HG03378 (cell line): ENCODE measurements around the gene VSIG8.
"Not testable (repeated sequence)": the region's sequence is repeated elsewhere in the genome, so short reads cannot be mapped to it uniquely, and the experiment has no call there.

ENCODE experiments used
- ATAC-seq: cut with Tn5 transposase; IDR thresholded peaks from one replicate; pipeline ENCODE4 v1.9.1; 2021; ENCODE audit warnings: mild to moderate bottlenecking, moderate library complexity; ENCODE audit not compliant: unreplicated experiment

Gene VSIG8

DNA sequence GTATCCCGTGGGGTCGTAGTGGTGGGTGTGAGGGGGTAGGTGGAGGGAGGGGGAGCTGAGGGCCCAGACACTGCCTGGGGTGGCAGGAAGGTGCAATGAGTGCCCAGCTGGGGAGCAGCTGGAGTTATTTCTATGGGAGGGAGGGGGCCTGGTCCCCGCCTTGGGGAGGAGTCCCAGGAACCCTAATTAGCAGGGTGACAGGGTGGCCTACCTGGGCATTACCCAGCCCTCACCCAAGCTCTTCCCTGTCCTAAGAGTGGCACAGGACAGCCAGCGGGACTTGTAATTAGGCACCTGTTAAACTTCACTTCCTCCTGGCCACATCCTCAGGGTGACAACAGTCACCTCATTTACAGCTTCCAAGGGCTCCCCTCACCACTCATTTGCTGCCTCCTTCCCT is at the start of gene VSIG8:
TSS of gene VSIG8 (minus strand) at position 101 of the 400 bp plus-strand sequence. CDS start 136 bp downstream, outside the sequence.
- ATAC-seq, result no peak

DNA sequence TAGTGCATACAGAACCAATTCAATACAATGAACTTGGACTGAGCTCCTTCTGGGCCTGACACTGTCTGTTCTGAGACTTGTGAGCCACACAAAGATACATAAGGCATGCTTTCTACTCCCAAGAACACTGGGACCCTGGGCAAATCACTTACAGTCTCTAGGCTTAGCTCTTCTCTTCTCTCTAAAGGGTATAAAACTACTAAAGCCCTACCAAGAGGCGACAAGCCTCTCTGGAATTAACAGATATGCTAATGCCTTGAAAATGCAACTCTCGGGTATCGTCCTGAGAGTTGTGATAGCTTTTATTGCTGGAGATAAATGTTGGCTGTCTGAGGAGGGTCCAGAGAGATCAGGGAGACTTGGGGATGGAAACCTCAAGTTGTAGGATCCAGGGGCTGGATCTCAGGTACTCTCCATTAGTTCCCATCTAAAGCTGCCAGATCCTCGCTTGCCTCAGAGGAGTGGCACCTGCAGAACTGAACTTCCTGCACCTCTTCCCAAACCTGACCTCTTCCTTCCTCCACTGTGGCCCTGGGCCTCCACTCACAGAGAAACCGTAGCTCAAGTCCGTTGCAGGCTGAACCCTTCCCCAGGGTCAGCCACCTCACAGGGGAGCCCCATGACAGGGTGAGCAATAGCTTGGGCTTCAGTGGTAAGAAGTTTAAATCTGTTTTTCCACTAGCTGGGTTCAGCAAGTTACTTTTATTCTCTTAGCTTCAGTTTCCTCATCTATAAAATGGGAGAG is 49.0 kb upstream of the VSIG8 start:
- ATAC-seq, result no peak

DNA sequence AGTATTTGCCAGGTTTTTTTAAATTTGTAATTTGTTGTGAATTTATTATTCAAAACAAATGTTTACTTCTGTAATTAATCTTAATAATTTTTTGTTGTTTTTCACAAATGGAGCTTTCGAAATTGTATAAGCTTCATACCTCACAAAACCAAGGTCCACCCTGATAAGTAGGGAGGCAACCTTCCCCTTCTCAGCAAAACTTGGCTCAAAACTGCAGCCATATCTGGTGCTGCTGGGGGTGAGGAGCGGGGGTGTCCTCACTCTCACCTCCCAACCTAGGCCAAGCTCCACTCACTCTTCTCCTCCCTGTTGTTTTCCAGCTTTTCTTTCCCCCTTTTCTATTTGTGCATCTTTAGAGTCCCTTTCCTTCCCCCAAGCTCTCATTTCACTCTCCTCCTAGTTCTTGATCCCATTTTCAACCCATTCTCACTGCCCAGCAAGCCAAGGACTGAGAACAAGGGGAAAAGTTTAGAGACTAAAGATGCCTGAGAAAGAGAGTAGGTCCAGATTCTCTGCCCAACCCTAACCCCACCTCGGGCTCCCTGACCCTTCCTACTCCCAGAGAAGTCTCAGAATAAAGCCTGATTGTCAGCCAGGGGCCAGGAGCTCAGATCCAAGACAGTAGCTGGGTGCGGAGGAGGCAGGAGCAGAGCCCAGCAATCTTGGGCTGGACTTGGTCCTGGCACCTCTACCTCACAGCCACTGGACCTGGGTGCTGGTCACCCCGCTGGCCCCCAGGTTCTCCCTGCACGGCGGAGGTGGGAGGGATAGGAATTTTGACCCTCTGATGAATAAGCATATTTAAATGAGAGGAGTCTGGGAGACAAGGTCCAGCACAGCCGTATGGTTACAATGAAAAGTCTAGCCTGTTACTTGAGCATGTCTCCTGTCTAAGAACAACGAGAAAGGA is 45.8 kb upstream of the VSIG8 start:
- ATAC-seq, result no peak

DNA sequence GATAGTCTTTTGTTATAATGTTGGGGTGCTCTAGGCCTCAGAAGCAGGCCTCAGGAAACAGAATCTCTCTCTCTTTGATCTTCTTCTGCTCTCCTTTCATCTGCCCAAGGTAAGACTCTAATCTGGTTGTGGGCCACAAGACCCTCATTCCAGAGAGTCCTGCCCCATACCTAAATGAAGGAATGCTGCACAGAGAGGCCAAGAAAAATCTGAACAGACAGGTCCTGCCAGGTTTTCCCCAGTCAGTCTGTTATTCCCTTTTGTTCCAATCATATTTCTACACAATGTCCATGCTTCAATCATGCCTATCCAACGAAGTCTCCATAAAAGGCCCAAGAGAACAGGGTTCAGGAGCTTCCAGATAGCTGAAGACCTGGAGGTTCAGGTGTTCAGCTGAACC is 44.5 kb upstream of the VSIG8 start:
- ATAC-seq, result no peak

GRCh38 chr1:159904036-159904435 is 41.6 kb upstream of the VSIG8 start:
- not testable (repeated sequence) for ATAC-seq

GRCh38 chr1:159902541-159902940 is 40.1 kb upstream of the VSIG8 start:
- ATAC-seq, result no peak

GRCh38 chr1:159900755-159901360 is 38.4 kb upstream of the VSIG8 start:
- no peak for ATAC-seq

DNA sequence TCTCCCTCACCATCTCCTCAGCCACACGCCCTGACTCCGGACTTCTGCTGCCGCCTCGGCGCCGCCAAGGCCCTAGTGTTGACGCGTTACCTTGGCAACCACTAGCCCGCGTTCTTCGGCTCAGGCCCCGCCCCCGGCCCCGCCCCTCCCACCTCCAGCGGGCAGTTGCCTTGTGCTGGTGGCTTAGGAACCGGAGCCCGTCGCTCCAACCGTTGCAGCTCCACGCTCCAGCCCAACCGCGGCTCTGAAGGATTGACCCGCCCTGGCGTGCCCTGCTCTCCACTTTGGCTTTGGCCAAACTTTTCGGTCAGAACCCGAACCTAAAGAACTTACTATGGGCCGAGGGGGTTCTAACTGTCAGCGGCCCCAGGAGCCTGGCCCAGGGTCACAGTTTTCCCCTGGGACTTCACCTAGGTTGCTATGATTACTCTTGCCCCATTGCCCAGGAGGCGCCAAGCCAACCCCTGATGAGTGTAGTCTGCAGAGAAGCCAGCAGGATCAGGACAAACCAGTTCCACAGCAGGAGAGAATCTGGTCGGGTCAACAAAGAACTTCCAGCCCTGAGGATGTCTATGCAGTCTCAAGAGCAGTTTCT is 37.7 kb upstream of the VSIG8 start, which contains the start of gene CFAP45:
TSS of gene CFAP45 (minus strand) at position 80 of the 595 bp plus-strand sequence. CDS start at position 13, 67 bp downstream.
- ATAC-seq, result no peak

GRCh38 chr1:159899634-159900033 is 37.2 kb upstream of the VSIG8 start:
- ATAC-seq, result not testable (repeated sequence)

DNA sequence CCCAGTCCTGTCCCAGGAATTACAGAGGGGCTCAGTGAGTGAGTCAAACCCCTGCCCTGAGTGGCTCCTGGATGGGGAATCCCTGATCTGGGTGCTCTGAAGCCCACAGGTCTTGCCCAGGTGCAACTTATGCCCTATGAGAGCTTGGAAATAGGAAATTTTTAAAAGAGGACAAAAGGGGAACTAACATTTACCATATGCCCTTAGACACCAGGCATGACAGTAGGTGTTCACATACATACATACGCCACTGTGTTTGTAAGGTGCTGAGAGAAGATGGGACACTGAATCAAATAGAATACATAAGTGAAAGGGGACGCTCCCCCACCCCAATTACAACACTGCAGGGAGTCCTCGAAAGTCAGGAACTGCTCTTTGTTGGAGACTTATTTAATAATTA is 36.1 kb upstream of the VSIG8 start:
- no peak for ATAC-seq

GRCh38 chr1:159897962-159898361 is 35.5 kb upstream of the VSIG8 start:
- ATAC-seq, result no peak

DNA sequence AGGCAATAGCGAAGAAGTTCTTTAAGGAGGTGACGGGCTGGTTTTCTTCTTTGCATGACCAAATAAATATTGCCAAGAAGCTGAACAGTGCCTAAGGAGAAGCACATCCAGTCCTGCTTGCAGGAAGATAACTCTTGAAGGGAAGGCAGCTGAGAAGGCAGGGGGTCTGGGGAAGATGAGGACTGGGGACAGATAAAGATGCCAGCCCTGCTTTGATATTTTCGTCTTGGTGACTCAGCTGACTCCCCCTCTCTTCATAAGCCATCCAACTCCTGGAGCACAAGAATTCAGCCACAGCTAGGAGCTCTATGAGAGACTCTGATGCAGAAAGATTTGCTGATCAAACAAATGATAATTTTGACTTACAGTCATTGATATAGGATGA is 34.1 kb upstream of the VSIG8 start:
- no peak for ATAC-seq

DNA sequence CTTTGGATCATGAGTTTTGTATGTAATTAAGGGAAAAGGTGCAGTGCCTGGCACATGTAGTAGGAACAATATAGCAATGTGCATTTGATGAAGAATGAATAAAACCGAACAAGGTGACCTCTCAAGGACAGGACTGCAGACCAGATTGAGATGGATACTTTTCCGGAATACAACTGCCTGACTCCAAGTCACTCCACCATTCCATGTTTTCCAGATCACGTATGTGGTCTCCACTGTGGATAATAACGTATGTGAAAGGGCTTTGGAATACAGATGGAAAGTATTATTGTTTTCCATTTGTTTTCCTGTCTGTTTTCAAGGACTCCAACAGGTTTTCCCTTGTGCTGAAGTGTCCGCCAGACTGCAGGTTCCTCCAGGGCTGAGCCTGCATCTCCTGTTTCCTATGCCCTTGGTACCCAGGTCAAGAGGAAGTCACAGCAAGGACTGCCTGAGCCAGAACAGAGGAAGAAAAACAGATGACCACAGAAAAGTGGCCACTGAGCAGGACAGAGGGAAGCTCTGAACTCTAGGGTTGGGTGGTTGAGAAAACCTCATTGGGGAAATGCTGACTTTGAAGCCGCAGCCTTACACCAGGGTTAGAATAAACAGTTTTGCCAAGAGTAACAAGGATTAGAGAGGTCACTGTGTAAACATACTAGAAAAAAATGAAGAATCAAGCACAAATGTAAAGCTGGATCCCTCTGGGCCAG is 33.5 kb upstream of the VSIG8 start:
- ATAC-seq, result no peak

- no peak for ATAC-seq
Observed at GRCh38 chr1:159895286-159895685, 32.8 kb upstream of the VSIG8 start.

- no peak for ATAC-seq
Observed at GRCh38 chr1:159892944-159893343, 30.5 kb upstream of the VSIG8 start.

- peak; percentile 61 for ATAC-seq
Observed at GRCh38 chr1:159891275-159892157, 29.1 kb upstream of the VSIG8 start.

- ATAC-seq, result no peak
Observed at GRCh38 chr1:159890390-159890789, 27.9 kb upstream of the VSIG8 start.

- peak; percentile 93 for ATAC-seq
Observed at GRCh38 chr1:159889821-159890252, 27.4 kb upstream of the VSIG8 start.

- ATAC-seq, result no peak
Observed at GRCh38 chr1:159889202-159889601, 26.7 kb upstream of the VSIG8 start.
